ENCODE results near the gene CEP135. TPM values are rescaled to one million over a fixed set of nuclear protein-coding genes. Genes with fewer than 3 reads are reported as not detected.

The CEP135 gene
- total and polyA plus RNA-seq, 8 donors, result 1.3 to 4.3 (median 1.9) TPM

DNA sequence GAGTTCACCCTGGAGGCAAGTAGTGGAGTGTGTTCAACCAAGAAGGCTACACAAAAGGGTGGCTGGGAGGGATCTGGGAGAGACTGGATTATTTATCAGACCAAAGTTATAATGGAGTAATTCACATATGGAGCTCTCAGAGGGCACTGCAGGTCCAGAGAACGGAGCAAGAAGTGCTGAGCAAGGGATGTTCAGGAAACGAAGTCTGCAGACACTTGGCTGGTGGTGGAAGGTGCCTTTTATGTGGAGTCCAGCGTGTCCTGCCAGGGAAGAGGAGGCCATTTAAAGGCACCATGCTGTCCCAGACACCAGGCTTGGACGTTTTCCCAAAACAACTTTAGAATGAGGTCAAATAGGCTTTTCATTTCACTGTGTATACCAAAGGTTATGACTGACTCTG is 130.1 kb downstream of the CEP135 start:
- TF ChIP-seq, protein P1, sequence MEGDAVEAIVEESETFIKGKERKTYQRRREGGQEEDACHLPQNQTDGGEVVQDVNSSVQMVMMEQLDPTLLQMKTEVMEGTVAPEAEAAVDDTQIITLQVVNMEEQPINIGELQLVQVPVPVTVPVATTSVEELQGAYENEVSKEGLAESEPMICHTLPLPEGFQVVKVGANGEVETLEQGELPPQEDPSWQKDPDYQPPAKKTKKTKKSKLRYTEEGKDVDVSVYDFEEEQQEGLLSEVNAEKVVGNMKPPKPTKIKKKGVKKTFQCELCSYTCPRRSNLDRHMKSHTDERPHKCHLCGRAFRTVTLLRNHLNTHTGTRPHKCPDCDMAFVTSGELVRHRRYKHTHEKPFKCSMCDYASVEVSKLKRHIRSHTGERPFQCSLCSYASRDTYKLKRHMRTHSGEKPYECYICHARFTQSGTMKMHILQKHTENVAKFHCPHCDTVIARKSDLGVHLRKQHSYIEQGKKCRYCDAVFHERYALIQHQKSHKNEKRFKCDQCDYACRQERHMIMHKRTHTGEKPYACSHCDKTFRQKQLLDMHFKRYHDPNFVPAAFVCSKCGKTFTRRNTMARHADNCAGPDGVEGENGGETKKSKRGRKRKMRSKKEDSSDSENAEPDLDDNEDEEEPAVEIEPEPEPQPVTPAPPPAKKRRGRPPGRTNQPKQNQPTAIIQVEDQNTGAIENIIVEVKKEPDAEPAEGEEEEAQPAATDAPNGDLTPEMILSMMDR (IDR thresholded peaks at IDR 0.05), result no peak
- no peak for DNase-seq
- 57 to 62% methylated on average over 4 of the region's 4 CpGs for WGBS, 2 donors
- no peak overlapping the region for H3K4me3 ChIP-seq
- no peaks in the 10 kb centered on the region for H3K27me3 ChIP-seq
- ATAC-seq, result no peak
- H3K36me3 ChIP-seq, result no peaks in the 10 kb centered on the region
- H3K9me3 ChIP-seq, result no peaks in the 10 kb centered on the region
- no peaks in the 10 kb centered on the region for H3K4me1 ChIP-seq
- FAIRE-seq, result no peak
- no peak overlapping the region for H3K27ac ChIP-seq
- intact Hi-C loops (cut with DNase I), result no loop called here

DNA sequence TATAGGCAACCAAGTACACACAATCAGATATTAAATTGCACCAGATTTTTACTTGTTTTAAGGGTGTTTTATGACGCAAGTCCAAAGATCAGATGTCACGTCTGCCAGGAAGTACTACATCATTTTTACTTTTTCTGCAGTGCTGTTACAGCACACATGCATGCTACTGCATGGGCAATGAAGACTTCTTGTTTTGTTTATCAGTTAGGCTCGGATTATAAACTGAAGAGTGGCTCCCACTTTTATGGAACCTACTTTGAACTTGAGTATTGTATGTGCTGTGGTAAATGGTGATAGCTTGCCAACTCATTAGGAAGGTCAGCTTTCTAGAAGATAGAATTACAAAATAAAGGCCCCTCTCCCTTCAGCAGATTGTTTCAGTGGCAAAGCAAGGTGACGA is 131.6 kb downstream of the CEP135 start:
- Histone ChIP-seq H3K4me3 (no peak overlapping the region), H3K9me3 (no peaks in the 10 kb centered on the region), H3K36me3 (no peaks in the 10 kb centered on the region), H3K4me1 (no peaks in the 10 kb centered on the region), H3K27ac (no peak overlapping the region), H3K27me3 (no peaks in the 10 kb centered on the region)
- TF ChIP-seq, protein P1 (IDR thresholded peaks at IDR 0.05), result no peak
- DNase-seq, result no peak
- intact Hi-C loops (cut with DNase I), result no loop called here
- no peak for ATAC-seq
- 64 to 81% methylated on average over 4 of the region's 4 CpGs for WGBS, 2 donors
- no peak for FAIRE-seq

DNA sequence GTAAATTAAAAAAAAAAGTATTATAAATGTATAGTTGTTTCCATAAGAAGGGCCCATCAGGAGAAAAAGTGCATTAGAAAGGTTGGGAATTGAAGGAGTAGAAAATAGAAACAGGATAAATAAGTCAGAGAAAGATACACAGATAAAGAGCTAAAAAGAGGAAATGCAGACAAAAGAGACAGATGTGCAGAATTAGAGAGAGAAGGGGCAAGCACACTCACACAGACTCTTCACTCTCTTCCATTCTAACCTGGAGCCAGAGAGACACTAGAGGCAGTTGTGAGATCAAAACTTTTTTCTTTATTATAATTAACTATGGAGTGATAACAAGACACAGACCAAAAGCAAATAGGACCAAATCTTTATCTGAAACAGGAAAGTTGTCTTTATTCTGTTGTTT is 134.1 kb downstream of the CEP135 start:
- no peak overlapping the region for H3K4me3 ChIP-seq
- ATAC-seq (no peak), DNase-seq (no peak), FAIRE-seq (no peak)
- intact Hi-C loops (cut with DNase I), result no loop called here
- TF ChIP-seq, protein P1 (IDR thresholded peaks at IDR 0.05), result no peak
- H3K27ac ChIP-seq, result no peak overlapping the region
- no peaks in the 10 kb centered on the region for H3K27me3 ChIP-seq
- H3K36me3 ChIP-seq, result no peaks in the 10 kb centered on the region
- H3K9me3 ChIP-seq, result no peaks in the 10 kb centered on the region
- no peaks in the 10 kb centered on the region for H3K4me1 ChIP-seq

Other genes with a start within 250 kb of the CEP135 start
- not detected for gene EXOC1L, start 129.2 kb upstream of the CEP135 start, total RNA-seq
- gene EXOC1L, start 129.2 kb upstream of the CEP135 start, polyA plus RNA-seq, result not detected
- gene EXOC1, start 95.3 kb upstream of the CEP135 start, total RNA-seq, result 10 to 100 TPM in 3 of 6 donors, 1 to 10 TPM in 3; 8.2 to 21.7 (median 10.0) TPM
- 10 to 100 TPM; 11.5 to 17.3 TPM for gene EXOC1, start 95.3 kb upstream of the CEP135 start, polyA plus RNA-seq